Colon (tissue), 2 donors: Measurements from ENCODE around the gene NEB.

Source experiments
- FAIRE-seq: peaks from 2 replicates; lab custom pipeline; 2012; peaks lifted over from hg19 to GRCh38; lab: Jason Lieb, UNC
- donor health status: control.
- donor health status: control.

Gene NEB

DNA sequence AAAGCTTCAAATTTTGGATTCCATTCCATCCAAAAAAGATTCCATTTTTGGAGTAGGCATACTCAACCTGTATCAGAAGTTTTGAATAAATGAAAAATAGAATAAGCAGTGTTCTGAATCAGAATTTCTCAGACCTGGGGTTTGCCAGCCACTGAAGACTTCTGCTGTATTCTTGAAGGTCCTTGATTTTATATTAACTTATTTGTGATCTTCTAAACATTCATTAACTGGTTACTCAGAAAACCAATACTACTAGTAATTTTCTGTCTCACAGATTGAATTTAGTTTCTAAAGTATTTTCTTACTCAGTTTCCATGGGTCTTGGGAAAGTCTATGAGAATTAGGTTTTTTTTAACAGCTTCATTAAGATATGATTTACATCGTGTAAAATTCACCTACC, 263.7 kb downstream of the NEB start:
- no peak for FAIRE-seq

DNA sequence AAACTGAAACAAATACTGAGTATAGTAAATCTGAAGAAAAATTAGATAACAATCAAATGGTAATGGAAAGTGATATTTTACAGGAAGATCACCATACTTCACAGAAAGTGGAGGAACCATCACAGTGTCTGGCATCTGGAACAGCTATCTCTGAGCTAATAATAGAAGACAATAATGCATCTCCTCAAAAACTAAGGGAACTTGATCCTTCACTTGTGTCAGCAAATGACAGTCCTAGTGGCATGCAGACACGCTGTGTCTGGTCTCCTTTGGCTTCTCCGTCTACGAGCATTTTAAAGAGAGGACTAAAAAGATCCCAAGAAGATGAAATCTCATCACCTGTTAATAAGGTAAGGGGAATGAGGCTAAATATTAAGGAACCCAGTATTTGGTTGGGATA, 268.5 kb downstream of the NEB start:
- no peak for FAIRE-seq

DNA sequence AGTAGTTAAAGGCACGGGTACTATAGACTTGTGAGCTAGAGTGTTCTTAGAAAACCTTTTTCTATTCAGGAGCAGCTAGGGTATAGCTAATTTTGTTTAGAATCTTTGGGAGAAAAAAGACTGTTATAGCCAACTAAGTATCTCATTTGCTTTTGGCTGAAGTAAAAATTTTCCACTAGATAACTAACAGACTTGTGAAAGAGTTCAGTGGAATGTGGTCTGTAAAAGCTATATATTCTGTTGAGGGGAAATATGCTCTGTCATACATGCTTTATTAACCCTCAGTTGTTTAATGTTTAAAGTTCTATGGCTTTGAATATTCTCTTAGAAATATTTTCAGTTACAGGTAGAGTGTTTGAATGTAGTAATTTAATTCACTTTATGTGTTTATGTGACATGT, 274.9 kb downstream of the NEB start:
- no peak for FAIRE-seq

- peak; percentile 38 for FAIRE-seq
These were observed 295.1 kb downstream of the NEB start for GRCh38 chr2:151439127-151439526.

- peak; percentile 24 for FAIRE-seq
These were observed 295.8 kb downstream of the NEB start for GRCh38 chr2:151438506-151438905.

- no peak for FAIRE-seq
These were observed 296.6 kb downstream of the NEB start for GRCh38 chr2:151437630-151438029.
